ENCODE results near the gene KDM4F.

Gene KDM4F

DNA sequence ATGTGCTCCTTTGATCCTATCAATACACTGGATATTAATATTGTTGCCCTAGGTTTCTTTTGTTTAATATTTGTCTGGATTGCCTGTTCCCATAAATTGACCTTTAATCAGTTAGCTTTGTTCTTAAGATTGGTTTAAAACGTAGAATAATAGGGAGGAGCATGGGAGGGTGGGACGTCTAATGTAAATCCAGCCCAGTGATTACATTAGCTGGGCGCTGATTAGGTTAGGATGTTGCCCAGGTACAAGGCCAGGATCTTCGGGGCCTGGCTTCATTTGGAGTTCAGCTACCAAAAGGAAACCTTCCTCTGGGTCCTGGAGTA, 17.5 kb downstream of the KDM4F start, which contains the start of gene SRSF8:
Gene SRSF8 (plus strand): TSS at position 204 of the 323 bp plus-strand sequence. CDS start 308 bp downstream, outside the sequence.
- DNase-seq = no peak

DNA sequence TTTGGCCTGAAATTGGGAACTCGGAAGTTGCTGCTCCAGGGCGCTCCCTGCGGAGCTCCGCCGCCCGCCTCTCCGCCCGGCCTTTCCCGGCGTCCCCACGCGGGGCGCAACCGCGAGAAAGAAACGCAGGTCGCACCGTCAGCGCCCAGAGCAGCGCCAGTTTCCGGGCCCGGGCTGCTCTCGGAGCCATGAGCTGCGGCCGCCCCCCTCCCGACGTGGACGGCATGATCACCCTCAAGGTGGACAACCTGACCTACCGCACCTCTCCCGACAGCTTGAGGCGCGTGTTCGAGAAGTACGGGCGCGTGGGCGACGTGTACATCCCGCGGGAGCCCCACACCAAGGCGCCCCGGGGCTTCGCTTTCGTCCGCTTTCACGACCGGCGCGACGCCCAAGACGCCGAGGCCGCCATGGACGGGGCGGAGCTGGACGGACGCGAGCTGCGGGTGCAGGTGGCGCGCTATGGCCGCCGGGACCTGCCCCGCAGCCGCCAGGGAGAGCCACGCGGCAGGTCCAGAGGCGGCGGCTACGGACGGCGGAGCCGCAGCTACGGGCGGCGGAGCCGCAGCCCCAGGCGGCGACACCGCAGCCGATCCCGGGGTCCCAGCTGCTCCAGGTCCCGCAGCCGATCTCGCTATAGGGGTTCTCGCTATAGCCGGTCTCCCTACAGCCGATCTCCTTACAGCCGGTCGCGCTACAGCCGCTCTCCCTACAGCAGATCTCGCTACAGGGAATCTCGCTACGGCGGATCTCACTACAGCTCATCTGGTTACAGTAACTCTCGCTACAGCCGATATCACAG, 18.0 kb downstream of the KDM4F start:
- peak; percentile 76 for DNase-seq

DNA sequence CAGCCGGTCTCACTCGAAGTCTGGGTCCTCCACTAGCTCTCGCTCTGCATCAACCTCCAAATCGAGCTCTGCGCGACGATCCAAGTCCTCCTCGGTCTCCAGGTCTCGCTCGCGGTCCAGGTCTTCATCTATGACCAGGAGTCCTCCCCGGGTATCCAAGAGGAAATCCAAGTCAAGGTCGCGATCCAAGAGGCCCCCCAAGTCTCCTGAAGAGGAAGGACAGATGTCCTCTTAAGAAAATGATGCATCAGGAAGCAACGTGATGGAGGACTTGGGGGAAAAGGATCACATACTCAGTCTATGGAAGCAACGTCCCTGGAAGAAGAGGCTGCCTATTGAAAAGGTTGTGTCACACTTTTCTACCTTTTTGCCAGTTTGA, 18.6 kb downstream of the KDM4F start:
- no peak for DNase-seq

- peak; percentile 89 for DNase-seq
Observed at GRCh38 chr11:95068549-95068948, 19.3 kb downstream of the KDM4F start.

DNA sequence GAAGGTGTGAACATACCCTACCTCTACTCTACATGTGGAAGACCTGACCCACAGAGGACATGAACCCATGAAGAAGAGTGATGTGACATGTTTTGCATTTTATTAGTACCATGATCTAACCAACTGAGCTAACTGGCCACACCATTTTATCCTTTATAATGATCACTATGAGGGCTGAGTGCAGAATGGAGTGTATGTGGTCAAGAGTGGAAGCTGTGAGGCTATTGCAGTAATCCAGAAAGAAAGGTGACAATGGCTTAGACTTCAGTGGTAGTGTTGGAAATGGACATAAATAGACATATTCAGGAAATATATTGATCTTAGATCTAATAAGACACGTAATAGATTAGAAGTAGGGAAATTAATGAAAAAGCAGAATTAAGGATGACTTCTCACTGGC, 21.2 kb downstream of the KDM4F start:
- no peak for DNase-seq

GRCh38 chr11:95072948-95073347, 23.7 kb downstream of the KDM4F start:
- no peak for DNase-seq

DNA sequence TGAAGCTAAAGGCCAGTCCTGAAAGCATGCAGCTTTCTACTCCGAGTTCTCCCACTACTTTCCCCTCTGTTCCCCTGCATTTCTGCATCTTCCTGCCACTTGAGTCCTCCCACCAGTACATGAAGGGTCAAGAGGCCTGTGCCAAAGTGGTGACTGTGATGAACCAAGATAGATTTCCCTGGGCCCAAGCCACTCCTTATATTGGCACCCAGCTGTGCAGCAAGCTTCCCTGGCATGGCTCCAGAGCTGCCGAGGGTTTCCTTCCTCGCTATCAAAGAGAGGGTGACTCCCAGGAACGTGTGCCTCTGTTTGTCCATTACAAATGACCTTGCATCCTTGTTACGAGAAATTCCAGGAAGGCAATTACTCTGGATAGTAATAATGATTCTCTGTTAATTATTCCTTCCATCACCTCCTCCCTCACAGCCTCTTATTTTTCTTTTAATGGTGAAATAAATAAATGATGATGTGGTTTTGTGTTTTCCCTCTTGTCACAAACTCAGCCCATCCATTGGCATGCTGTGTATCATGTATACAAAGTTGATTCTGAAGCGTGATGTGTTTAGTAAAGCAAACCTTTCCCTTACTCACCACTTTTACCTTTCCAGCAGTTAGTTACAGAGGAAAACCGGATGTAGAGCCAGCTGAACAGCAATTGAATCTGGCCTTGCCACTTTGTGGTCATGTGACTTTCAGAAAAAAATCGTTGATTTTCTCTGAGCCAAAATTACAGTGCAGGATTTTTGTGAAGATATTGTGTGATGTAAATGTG, 25.8 kb downstream of the KDM4F start:
- DNase-seq = no peak

GRCh38 chr11:95076416-95076815, 27.2 kb downstream of the KDM4F start:
- peak; percentile 69 for DNase-seq

- no peak for DNase-seq
Observed at GRCh38 chr11:95076981-95077380, 27.8 kb downstream of the KDM4F start.

- no peak for DNase-seq
Observed at GRCh38 chr11:95078526-95078925, 29.3 kb downstream of the KDM4F start.

GRCh38 chr11:95081010-95081409, 31.8 kb downstream of the KDM4F start:
- DNase-seq = no peak

DNA sequence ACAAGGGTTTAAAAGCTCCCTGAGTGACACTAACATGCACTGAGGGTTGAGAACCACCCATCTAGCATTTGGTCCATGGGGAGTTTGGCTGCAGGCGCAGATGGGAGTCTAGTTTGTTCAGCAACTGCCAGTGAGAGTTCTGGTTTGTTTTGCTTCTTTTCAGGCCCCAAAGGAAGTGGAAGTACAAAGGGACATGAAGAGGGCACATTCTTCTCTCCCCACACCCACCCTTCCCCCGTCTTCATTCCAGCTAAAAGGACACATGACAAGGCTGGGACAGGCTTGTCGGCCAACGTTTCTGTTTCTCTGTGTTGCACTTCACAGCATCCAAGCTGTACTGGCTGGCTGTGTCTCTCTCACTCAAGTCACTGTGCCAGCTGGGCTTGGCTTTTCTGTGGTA, 32.2 kb downstream of the KDM4F start:
- DNase-seq = no peak

DNA sequence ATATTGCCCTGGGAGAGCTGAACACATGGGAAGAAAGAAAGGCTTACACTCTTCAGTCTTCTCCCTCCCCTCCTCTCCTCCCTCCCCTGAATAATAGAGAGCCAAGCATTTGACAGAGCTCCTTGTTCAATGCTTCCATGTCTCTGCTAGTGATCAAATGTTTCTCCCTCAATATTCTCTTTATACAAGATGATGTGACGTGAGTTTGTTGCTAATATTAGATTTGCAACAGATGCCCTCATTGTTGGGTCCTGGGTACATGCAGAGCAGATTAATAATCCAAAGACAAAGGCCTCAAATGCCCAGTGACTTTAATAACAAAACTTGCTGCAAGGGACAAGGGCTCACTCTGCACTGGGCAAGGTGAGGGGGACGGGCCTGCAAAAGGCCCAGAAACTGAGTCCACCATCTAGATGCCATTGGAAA, 33.4 kb downstream of the KDM4F start:
- no peak for DNase-seq

DNA sequence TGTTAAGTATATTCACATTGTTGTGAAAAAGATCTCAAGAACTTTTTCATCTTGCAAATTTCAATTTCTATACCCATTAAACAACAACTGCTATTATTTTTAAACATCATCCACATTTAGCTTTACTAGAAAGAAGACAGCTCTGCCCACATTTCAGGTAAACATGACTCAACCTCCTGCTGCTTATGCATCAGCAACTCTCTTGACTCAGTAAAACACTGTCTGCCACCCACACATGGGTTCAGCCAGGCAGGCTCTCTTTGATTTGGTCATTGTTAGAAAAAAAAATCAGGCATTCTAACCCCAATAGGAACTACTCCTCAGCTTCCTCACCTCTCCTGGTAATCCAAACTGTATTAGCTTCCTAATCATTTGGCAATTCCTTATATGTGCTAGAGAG, 35.3 kb downstream of the KDM4F start:
- peak; percentile 16 for DNase-seq

- no peak for DNase-seq
Observed at GRCh38 chr11:95085117-95085816, 36.0 kb downstream of the KDM4F start.

DNA sequence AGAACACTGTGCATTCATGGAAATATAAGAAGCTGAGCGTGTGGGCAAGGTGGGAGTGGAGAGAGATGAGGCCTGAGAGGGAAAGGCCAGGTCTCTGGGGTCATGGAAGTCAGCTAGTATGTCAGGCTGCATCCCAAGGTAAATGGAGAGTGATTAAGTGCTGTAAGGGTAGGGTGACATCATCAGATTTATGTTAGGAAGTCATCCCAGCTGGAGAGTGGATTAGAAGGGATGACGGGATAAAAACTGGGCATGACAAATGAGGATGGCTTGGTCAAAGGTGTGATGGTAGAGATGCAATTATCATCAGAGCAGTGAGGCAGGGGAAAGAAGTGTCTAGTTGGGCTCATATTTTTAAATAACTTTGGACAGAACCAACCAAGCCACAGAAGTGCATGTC, 36.9 kb downstream of the KDM4F start:
- no peak for DNase-seq

- no peak for DNase-seq
Observed at GRCh38 chr11:95086836-95087570, 37.8 kb downstream of the KDM4F start.

GRCh38 chr11:95088946-95089619, 39.9 kb downstream of the KDM4F start:
- no peak for DNase-seq

GRCh38 chr11:95089620-95090542, 40.7 kb downstream of the KDM4F start, which contains the start of gene ENDOD1:
Gene ENDOD1 (plus strand): TSS chr11:95089846. CDS start chr11:95089928, 82 bp downstream.
- DNase-seq = peak; percentile 83

DNA sequence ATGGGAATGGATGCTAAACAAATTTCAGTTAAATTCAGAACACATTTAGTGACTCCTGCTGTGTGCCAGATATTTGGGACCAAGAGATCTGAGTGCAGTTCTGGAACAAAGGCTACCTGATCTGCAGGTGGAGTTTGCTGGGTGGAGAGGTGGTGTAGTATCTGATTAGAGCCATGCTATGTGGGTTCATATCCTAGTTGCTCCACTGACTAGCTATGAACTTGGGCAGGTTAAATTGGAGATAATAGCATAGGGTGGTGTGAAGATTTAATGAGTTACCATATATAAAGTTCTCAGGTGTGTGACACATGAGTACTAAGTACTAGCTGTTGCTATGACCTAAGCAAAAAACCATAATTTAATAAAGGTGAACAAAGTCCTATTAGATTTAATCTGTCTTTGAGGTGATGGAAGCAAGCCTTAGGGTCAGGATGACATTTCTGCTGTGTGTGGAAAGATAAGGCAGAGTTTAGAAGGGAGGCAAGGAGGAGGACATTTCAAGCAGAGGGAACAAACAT, 42.5 kb downstream of the KDM4F start:
- DNase-seq = no peak

Data from fibroblast of skin of right quadriceps (primary cell).